ENCODE results near the gene TSKS.

The TSKS gene

DNA sequence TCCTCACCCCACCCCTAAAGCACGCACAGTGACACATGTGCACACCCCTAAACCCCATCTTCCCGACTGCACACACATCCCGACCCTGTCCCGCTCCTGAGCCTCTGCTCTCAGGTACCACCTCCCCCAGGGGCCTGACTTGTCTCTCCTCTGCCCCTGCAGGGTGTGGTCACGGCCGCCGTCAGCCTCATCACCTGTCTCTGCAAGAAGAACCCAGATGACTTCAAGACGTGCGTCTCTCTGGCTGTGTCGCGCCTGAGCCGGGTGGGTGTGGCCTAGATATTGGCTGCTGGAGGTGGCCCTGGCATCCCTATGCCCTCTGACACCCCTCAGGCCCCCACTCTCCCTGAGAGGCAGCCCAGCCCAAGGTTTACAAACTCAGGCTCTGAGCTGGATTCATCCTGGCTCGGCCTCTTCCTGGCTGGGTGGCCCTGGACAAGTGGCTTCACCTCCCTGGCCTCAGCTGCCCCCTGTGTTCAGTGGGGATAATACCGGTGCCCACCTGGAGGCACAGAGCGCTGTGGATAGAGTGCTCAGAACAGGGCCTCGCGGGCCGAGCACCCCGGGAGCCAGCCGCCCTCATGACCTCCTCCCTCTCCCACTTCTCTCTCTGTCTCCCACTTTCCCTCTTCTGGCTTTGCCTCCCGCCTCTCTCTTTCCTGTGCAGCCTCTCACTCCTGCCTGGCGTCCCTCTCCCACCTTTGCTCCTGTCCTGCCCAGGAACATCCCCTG, 29.9 kb upstream of the TSKS start:
- no peak for DNase-seq

- no peak for DNase-seq
Observed at GRCh38 chr19:49791776-49792445, 28.8 kb upstream of the TSKS start.

DNA sequence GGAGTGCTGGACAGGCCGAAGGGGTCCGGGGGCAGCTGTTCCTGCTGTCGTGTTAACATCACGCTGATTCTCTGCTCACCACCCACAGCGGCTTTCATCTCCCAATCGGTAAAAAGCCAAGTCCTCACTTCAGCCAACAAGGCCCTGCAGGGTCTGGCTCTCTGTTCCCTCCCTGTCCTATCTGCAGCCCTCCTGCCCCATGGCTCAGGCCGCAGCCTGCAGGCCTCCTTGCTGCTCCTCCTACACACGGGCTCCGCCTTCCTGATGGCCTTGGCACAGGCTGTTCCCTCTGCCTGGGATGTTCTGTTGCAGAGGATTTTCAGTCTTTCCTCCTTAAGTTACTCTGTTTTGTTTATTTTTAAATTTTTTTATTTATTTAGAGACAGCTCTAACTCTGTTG, 27.8 kb upstream of the TSKS start:
- no peak for DNase-seq

DNA sequence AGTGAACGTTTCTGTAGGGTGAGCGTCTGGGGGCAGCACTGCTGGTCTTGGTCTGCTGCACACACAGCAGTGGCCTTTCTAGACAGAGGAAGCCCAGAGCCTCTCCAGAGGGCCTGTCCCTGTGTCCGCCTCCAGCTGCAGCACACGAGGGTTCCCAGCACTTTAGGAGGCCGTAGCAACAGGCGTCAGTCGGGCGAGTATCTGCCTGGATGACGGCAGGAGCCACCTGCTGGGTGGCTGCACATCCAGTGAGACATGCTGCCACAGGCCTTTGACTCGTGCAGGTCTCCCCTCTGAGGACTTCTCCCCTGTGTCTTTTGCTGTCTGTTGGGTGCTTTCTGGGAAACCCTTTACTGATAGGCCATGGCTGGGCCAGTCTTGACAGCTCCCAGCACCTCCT, 25.8 kb upstream of the TSKS start:
- DNase-seq, result no peak

- no peak for DNase-seq
Observed at GRCh38 chr19:49787746-49788145, 24.6 kb upstream of the TSKS start.

- no peak for DNase-seq
Observed at GRCh38 chr19:49786376-49786820, 23.3 kb upstream of the TSKS start.

DNA sequence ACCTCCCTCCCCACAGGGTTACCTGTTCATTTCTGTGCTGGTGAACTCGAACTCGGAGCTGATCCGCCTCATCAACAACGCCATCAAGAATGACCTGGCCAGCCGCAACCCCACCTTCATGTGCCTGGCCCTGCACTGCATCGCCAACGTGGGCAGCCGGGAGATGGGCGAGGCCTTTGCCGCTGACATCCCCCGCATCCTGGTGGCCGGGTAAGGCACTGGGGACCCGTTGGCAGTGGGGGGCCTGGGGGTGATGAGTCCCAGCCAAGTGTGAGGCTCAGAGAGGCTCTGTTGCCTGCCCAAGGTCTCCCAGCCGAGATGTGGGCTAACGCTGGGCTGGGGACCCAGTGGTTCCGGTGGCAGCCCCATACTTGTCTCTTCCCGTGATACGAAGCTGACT, 19.4 kb upstream of the TSKS start:
- DNase-seq, result no peak

DNA sequence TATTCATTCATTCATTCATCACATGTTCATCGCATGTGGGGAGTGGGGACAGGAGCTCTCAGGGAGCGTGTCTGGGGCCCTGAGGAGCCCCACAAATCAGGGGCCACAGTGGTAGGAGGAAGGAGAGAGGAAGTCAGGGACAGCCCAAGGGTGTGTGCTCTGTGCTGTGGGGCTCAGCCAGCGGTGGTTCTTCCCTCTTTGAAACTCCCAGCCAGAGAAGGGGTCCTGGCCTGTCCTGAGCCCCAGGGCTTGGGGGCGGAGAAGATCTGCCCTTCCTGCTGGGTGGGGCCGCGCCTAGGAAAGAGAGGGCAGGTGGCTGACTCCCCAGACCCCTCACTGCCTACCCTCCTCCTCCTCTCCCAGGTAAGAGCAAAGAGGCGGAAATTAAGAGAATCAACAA, 18.3 kb upstream of the TSKS start:
- no peak for DNase-seq

- DNase-seq, result no peak
Observed at GRCh38 chr19:49780861-49781260, 17.8 kb upstream of the TSKS start.

DNA sequence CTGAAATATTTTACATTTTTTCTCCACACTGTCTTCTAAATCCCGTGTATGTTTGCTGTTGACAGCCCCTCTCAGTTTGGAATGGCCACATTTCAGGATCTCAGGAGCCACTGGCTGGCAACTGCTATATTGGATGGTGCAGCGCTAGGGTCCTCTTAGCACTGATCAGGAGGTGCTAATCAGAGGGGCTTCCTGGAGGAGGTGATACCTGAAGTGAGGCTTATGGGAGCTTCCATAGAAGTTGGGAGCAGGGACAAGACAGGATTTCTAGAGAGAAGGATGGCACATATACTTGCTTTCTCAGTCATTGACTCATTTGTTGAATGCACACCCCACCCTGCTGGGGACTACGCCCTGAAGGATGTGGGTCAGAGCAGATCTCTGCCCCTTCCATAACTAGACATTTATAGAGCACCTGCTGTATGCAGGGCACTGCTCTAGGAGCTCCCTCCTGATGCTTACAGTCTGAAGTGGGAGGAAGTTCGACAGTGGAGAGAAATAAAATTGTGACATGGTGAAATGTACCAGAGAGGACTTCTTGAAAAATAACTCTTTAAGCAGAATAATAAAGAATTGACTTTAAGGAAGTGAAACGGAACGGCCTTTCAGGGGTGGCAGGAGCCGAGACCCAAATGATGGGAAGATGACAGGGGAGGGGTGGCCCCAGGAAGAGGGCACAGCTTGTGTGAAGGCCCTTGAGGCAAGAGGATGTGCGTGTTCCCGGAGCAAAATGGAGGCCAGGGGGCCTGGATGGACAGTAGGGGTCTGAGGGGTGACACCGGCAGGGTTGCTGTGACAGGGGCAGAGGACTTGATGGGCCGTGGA, 16.8 kb upstream of the TSKS start:
- no peak for DNase-seq

DNA sequence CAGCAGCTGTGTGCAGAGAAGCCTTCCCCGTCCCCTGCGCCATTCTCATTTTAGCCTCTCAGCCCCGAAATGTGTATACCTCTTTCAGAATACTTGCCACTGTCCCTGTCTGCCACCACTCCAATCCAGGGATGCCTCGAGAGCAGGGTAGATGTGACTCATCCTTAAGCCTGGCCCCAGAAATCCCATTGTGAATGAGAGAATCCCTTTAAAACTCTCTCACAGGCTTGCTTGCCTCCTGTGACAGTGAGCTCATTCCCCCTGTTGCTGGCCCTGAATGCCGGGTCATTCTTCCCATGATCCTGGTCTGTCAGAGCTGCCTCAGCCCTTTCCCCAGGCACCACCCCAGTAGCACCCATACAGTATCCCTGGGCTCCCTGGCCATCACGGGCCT, 13.3 kb upstream of the TSKS start:
- DNase-seq, result no peak

DNA sequence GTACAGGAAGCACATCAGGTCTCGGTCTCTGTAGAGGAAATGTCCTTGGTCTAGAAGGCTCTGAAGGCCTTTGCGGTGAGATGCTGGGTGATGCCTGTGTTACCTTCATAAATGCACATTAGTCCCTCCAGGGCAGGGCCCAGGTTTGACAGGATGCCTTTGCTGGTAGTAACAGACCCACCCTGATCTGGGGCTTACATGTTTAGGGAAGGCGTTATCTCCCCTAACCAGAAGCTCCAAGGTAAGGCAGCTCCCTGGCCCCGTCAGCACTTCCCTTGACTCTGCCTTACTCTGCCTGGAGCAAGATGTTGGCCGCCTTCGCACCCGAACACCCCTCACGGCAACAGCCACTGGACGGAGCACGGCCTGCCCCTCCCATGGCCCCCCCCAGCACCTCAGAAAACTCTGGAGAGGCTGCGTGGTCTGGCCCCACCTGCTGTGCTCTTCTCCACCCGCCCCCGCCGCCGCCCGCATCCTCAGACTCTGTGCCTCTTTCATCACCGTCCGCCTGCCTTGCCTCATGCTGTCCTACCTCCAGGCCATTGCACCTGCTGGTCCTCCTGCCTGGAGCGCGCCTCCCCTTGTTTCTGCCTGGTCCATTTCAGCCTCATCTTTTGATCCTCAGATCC, 12.8 kb upstream of the TSKS start:
- no peak for DNase-seq

GRCh38 chr19:49774969-49775368, 11.9 kb upstream of the TSKS start:
- DNase-seq, result no peak

- DNase-seq, result no peak
Observed at GRCh38 chr19:49773663-49774350, 10.7 kb upstream of the TSKS start.

GRCh38 chr19:49772850-49773432, 9.8 kb upstream of the TSKS start:
- no peak for DNase-seq

GRCh38 chr19:49771674-49772139, 8.6 kb upstream of the TSKS start:
- DNase-seq, result no peak

DNA sequence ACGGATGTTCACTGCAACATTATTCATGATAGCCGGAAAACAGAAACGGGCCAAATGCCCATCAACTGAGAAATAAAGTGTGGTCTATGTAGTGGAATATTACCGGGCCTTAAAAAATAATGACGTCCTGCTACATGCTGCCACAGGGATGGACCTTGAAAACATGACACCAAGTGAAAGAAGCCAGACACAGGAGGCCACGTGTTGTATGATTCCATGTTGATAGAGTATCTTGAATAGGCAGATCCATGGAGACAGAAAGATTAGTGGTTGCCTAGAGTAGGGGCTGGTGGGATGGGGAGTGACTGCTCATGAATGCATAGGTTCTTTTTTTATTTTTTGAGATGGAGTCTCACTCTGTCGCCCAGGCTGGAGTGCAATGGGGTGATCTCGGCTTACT, 7.4 kb upstream of the TSKS start:
- no peak for DNase-seq

DNA sequence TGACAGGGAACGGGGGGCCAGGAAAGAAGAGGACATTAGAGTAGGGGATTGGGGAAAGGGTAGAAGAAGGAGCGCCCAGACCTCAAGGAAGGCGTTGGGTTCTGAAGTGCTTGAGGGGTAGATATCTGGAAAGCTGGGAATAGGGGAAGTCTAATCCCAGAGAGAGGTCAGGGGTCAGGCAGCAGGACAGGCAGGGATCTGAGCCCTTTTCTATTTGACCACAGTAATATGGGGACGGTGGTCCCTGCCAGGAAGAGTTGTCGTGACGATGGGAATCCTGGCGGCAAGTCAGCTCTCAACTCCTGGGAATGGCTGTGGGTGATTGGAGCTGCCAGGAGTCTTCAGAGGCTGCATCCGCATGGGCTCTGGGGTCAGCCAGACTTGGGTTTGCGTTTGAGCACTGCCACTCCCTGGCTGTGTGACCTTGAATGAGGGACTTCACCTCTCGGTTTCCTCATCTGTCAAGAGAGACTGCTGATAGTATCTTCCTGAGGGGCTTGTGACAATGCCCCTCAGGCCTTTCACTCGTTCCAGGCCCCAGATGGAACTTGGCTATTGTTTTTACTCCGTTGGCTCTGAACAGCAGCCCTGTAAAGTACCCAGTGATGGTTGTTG, 5.0 kb upstream of the TSKS start:
- DNase-seq, result no peak

GRCh38 chr19:49767381-49767780, 4.3 kb upstream of the TSKS start:
- DNase-seq, result no peak

DNA sequence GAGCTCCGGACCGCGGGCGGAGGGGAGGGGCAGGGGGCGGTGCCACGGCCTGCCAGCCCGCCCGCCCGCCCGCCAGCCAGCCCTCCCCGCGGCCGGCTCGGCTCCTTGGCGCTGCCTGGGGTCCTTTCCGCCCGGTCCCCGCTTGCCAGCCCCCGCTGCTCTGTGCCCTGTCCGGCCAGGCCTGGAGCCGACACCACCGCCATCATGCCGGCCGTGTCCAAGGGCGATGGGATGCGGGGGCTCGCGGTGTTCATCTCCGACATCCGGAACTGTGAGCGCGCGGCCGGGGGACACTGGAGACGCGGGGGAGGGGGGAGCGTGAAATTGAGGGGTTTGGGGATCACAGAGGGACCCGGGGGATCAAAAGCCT, 3.8 kb upstream of the TSKS start, which contains the start of gene AP2A1:
AP2A1 (plus strand) TSS at position 72 of the 370 bp plus-strand sequence; CDS start at position 205, 133 bp downstream.
- DNase-seq, result no peak
